Stimulated activated CD8-positive, alpha-beta memory T cell treated with anti-CD3 and anti-CD28 coated beads, Interleukin-15, amount 100 ng/mL, for 1 hour (primary cell): Measurements from ENCODE around the gene VIM.
"Not testable (repeated sequence)": the region's sequence is repeated elsewhere in the genome, so short reads cannot be mapped to it uniquely, and the experiment has no call there.

Experiments used
- DNase-seq: peaks from one replicate; pipeline ENCODE4 v3.0.0-alpha.2; 2020; ENCODE audit warnings: low read depth

The VIM gene

DNA sequence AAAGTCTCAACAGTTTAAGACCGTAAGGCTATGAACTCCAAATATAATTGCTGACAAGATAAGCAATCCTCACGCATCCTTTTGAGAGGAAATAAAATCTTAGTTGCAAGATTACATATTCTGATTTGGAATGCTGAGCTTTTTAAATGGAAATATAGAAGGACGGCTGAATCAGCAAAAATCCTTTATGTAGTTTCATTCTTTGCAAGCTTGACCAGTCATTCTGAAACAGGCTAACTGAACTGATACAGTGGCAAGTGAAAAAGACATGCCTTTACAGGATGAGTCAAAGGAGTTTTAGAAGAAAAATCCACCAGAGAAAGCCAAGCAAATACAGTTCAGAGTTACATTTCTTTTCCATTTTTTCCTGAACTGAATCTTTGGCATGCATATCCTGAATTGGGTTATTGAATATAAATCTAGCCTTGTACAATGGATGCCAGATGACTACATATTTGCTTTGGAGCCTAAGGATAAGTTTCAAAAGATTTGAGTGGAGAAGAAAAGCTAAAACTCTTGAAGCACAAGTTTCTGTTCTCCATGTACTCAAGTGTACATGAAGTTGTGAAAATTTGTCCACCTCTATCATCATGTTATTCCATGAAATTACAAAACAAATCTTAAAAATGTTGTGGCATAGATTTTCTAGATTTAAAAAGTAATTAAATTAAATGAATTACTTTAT is 4.4 kb downstream of the VIM start:
- no peak for DNase-seq

- DNase-seq, result no peak
These were observed 5.4 kb downstream of the VIM start for GRCh38 chr10:17233286-17233991.

- no peak for DNase-seq
These were observed 6.4 kb downstream of the VIM start for GRCh38 chr10:17234431-17234945.

GRCh38 chr10:17235136-17235535 is 7.1 kb downstream of the VIM start:
- DNase-seq, result no peak

GRCh38 chr10:17236468-17237148 is 8.6 kb downstream of the VIM start:
- DNase-seq, result no peak

GRCh38 chr10:17237149-17237527 is 9.1 kb downstream of the VIM start:
- no peak for DNase-seq

DNA sequence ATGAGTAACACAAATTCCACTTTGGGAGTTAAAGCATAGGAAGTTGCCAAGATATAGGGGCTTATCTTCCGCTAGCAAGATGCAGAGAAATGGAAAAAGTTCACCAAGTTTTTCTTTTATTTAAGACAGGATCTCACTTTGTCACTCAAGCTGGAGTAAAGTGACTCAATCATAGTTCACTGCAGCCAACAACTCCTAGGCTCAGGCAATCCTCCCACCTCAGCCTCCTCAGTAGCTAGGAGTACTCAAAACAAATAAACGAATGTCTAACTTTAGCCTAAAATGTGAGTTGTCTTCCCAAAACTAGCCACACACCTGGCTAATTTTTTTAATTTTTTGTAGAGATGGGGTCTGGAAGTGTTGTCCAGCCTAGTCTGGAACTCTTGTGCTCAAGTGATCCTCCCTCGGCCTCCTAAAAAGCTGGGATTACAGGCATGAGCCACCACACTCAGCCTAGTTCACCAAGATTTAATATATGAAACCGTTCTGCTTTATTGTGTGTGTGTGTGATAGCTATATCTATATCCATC is 9.9 kb downstream of the VIM start:
- DNase-seq, result no peak

GRCh38 chr10:17238445-17239291 is 10.6 kb downstream of the VIM start:
- DNase-seq, result no peak

DNA sequence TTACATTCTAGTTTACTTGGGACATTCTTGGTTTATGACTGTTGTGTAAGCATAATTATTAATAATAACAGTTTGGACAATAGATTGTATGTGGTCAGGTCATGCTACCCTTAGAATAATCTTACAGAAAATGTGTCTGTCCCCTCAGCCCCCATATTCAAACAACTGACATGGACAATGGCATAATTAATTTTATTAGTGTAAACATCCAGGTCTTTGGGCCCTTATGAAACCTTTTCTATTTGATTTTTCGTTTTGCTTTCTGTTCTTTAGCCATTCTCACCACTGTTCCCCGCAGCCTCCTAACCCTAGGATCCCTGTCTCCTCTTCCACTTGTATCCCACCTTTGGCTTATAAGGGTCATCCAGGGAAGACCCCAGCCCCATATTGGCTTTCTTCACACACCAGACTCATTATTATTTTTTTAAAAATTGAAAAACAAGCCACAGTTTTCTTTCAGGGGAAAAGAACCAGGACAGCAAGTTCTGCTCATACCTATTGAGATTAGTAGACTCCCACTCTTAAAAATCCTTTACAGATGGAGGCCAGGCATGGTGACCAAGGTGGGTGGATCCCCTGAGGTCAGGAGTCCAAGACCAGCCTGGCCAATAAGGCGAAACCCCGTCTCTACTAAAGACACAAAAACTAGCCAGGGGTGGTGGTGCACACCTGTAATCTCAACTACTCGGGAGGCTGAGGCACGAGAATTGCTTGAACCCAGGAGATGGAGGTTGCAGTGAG is 11.5 kb downstream of the VIM start:
- DNase-seq, result no peak

GRCh38 chr10:17240096-17240495 is 12.1 kb downstream of the VIM start:
- no peak for DNase-seq

- DNase-seq, result no peak
These were observed 12.6 kb downstream of the VIM start for GRCh38 chr10:17240616-17241015.

- DNase-seq, result no peak
These were observed 13.7 kb downstream of the VIM start for GRCh38 chr10:17241611-17242333.

DNA sequence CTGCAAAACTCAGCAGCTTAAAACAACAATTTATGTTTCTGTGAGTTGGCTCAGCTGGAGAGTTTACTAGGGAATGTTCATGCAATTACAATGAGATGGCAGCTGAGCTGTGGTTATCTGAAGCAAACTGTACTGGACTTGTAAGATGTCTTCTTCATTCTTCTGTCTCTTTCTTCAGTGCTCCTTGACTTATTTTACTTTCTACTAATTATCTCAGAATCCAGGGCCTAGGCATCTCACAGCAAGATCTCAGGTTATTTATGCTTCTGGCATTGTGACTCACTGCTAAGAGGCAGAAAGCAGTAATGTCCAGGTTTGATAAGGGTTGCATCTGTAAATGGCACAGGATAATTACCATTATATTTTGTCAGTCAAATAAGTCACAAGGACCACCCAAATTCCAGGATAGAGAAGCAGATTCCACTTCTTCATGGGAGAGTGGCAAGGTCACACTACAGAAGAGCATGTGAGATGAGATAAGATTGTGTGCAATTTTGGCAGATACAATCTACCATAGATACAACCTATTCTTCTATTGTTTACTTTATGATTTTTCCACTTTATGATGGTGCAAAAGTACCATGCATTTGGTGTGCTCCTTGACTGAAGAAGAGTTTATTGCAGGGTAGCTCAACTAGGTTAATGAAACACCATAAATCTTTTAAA is 16.8 kb downstream of the VIM start:
- no peak for DNase-seq

- DNase-seq, result no peak
These were observed 19.2 kb downstream of the VIM start for GRCh38 chr10:17247210-17247609.

DNA sequence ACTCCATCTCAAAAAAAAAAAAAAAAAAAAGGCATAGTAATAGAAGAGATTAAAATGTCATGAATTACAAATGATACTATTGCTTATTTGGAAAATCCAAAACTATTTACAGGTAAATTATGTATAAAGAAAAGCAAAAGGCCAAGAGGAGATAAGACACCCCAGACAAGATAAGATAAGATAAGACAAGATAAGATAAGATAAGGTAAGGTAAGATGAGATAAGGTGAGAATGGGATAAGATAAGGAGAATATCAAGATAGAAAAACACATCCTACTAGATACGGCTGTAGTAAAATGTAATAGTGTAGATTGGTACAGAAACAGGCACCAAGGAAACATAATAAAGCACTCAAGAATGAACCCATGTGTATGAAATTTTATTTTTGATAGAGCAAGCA is 20.9 kb downstream of the VIM start:
- DNase-seq, result no peak

- DNase-seq, result no peak
These were observed 21.8 kb downstream of the VIM start for GRCh38 chr10:17249820-17250219.

DNA sequence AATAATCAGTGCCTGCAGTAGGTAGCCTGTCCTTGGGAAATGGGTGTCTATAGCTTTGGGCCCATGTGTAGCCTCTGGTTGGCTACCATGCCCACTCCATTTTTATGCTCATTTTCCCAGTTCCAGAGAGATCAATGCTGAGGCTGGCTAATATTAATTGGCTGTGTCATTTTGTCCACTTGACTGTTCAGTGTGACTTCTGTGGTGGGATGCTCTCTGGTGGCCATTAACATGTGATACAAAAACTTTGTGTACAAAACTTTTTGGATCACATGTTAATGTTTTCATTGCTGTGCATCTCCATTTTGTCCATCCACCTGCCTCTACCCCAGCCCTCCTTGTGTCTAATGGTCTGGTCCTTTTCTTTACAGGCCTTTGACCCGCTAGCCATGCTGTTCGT is 22.7 kb downstream of the VIM start:
- DNase-seq, result no peak

DNA sequence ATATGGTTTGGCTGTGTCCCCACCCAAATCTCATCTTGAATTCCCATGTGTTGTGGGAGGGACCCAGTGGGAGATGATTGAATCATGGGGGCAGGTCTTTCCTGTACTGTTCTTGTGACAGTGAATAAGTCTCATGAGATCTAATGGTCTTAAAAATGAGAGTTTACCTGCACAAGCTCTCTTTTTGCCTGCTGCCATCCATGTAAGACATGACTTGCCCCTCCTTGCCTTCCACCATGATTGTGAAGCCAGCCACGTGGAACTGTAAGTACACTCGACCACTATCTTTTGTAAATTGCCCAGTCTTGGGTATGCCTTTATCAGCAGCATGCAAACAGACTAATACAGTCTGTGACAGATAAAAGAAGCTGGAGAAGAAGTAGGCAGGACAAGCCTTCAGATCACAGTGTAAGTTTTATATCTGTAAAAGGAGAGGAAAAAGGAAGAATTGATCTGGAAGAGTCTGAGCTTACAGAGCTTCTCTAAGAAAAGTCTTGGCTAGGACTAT is 26.6 kb downstream of the VIM start:
- not testable (repeated sequence) for DNase-seq

DNA sequence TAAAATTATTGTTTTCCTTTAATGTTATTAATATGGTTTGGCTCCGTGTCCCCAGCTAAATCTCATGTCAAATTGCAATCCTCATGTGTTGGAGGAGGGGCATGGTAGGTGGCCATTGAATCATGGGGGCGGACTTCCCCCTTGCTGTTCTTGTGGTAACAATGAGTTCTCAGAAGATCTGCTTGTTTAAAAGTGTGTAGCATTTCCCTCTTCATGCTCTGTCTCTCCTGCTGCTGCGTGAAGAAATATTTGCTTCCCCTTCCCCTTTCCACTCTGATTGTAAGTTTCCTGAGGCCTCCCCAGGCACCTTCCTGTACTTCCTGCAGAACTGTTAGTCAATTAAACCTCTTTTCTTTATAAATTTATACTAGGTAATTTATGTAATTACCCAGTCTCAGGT is 27.5 kb downstream of the VIM start:
- DNase-seq, result no peak

- DNase-seq, result no peak
These were observed 28.0 kb downstream of the VIM start for GRCh38 chr10:17256051-17256450.
